CD4-positive, alpha-beta T cell (primary cell): Measurements from ENCODE around the gene CCDC152. TPM values are rescaled to one million over a fixed set of nuclear protein-coding genes. Genes with fewer than 3 reads are reported as not detected.

Experiments used
- ATAC-seq: fragments of 200-7000 bp; cut with Tn5 transposase; one replicate; pipeline ENCODE4 v1.10.0; 2022; ENCODE audit warnings: mild to moderate bottlenecking; ENCODE audit not compliant: poor library complexity
- CTCF ChIA-PET: fragments of 350-600 bp; sonication (Branson Sonifier 250); formaldehyde crosslinking; loops from one replicate; lab custom pipeline; 2021; ENCODE audit warnings: antibody characterized with exemption, inconsistent platforms; lab: Charles Lee
- POLR2A ChIA-PET: fragments of 350-600 bp; sonication (Branson Sonifier 250); formaldehyde crosslinking; loops from one replicate; lab custom pipeline; 2021; ENCODE audit warnings: antibody characterized with exemption, inconsistent platforms; lab: Charles Lee
- DNase-seq, 14 experiments: peaks; one replicate each; pipeline ENCODE4 v3.0.0-alpha.2; 2013 to 2020; ENCODE audit warnings: mixed read lengths in 2 of 14
- H3K27ac ChIP-seq, 2 donors: one replicate each; pipeline versions ENCODE4 v1.5.1 to v1.7.0; 2013; ENCODE audit warnings: low read length in 2 of 2, low read depth in 1 of 2, mild to moderate bottlenecking in 1 of 2
- H3K27me3 ChIP-seq, 2 experiments: 1 replicate in 1 of 2; 2 replicates in 1 of 2; pipeline versions ENCODE4 v1.6.1 to v1.7.0; 2013; ENCODE audit warnings: low read length in 2 of 2, control low read depth in 1 of 2, mild to moderate bottlenecking in 1 of 2, moderate library complexity in 1 of 2; ENCODE audit not compliant: insufficient read depth in 2 of 2, control insufficient read depth in 1 of 2
- H3K36me3 ChIP-seq: one replicate; pipeline ENCODE4 v1.6.1; 2013; ENCODE audit warnings: low read length, control low read depth; ENCODE audit not compliant: insufficient read depth
- H3K4me1 ChIP-seq: one replicate; pipeline ENCODE4 v1.6.1; 2013; ENCODE audit warnings: low read length, control low read depth; ENCODE audit not compliant: insufficient read depth
- H3K4me3 ChIP-seq: one replicate; pipeline ENCODE4 v1.5.1; 2013; ENCODE audit warnings: mild to moderate bottlenecking, low read length, moderate library complexity
- H3K9me3 ChIP-seq, 2 experiments: 1 replicate in 1 of 2; 2 replicates in 1 of 2; pipeline versions ENCODE4 v1.6.1 to v1.7.0; 2013; ENCODE audit warnings: low read length in 2 of 2, mild to moderate bottlenecking in 2 of 2, control low read depth in 1 of 2, moderate library complexity in 1 of 2; ENCODE audit not compliant: control insufficient read depth in 1 of 2, insufficient read depth in 1 of 2
- H3K27ac Mint-ChIP-seq: one replicate; pipeline ENCODE4 v1.8.0; 2020; ENCODE audit warnings: mixed read lengths
- H3K27me3 Mint-ChIP-seq: one replicate; pipeline ENCODE4 v1.8.0; 2021; ENCODE audit warnings: mixed read lengths
- H3K36me3 Mint-ChIP-seq: one replicate; pipeline ENCODE4 v1.8.0; 2021; ENCODE audit warnings: low read depth, mixed read lengths
- H3K4me1 Mint-ChIP-seq: one replicate; pipeline ENCODE4 v1.8.0; 2021; ENCODE audit warnings: low read depth, mixed read lengths
- H3K4me3 Mint-ChIP-seq: one replicate; pipeline ENCODE4 v1.8.0; 2020; ENCODE audit warnings: mild to moderate bottlenecking, mixed read lengths
- H3K9me3 Mint-ChIP-seq: one replicate; pipeline ENCODE4 v1.8.0; 2020; ENCODE audit warnings: mixed read lengths
- CTCF ChIP-seq: fragments of 200-600 bp; IDR thresholded peaks from one replicate; pipeline ENCODE4 v1.8.0; 2022; ENCODE audit warnings: antibody characterized with exemption, mild to moderate bottlenecking
- intact Hi-C, 2 experiments: fragments of 100-400 bp; cut with DNase I in 1 of 2; cut with micrococcal nuclease in 1 of 2; formaldehyde crosslinking; loops; one replicate each; pipeline versions ENCODE4 v1.15.1 to v1.9.0; 2023 to 2025; cut with DNase I, micrococcal nuclease
- total RNA-seq, 174 experiments: library from RNA in 2 of 174; stranded (reverse) in 2 of 174; gene quantifications; one replicate each; pipeline ENCODE4 v1.2.3 and lab custom pipeline; 2021 to 2026

Gene CCDC152
- total RNA-seq, 2 experiments from 2014 or later: 1.2 to 1.6 TPM

- Mint-ChIP-seq H3K9me3 (no peaks in the 10 kb centered on the region), H3K27ac (no peak overlapping the region), H3K36me3 (peaks cover 10% of the 10 kb centered on the region), H3K4me3 (no peak overlapping the region), H3K4me1 (peaks cover 22% of the 10 kb centered on the region), H3K27me3 (peaks cover 5% of the 10 kb centered on the region)
- no peak for TF ChIP-seq CTCF
- no peak for ATAC-seq
- H3K27me3 ChIP-seq: no peaks in the 10 kb centered on the region
- no peaks in the 10 kb centered on the region for H3K9me3 ChIP-seq
- no peak for DNase-seq
- no peak overlapping the region for H3K4me3 ChIP-seq
- H3K36me3 ChIP-seq: no peaks in the 10 kb centered on the region
- intact Hi-C loops: no loop called here
- no peak overlapping the region for H3K27ac ChIP-seq
- CTCF ChIA-PET: no interaction called here
- POLR2A ChIA-PET: interaction anchor here (0.6 kb wide), 1 partner anchor 33 kb away, joined by 3 read pairs; no protein-coding TSS in a partner anchor
- peaks cover 3% of the 10 kb centered on the region for H3K4me1 ChIP-seq
Observed at GRCh38 chr5:42753099-42753498, 3.5 kb upstream of the CCDC152 start.

GRCh38 chr5:42759456-42759855 is 2.8 kb downstream of the CCDC152 start:
- no peak overlapping the region for H3K4me3 ChIP-seq
- no peaks in the 10 kb centered on the region for H3K9me3 ChIP-seq
- H3K27ac ChIP-seq: no peak overlapping the region
- DNase-seq (no peak), ATAC-seq (no peak)
- TF ChIP-seq CTCF: no peak
- Mint-ChIP-seq H3K36me3 (peaks cover 30% of the 10 kb centered on the region), H3K4me1 (peaks cover 15% of the 10 kb centered on the region), H3K9me3 (no peaks in the 10 kb centered on the region), H3K27ac (no peak overlapping the region), H3K4me3 (no peak overlapping the region), H3K27me3 (peaks cover 24% of the 10 kb centered on the region)
- no peaks in the 10 kb centered on the region for H3K27me3 ChIP-seq
- POLR2A ChIA-PET: no interaction called here
- intact Hi-C loops: no loop called here
- peaks cover 3% of the 10 kb centered on the region for H3K36me3 ChIP-seq
- H3K4me1 ChIP-seq: peaks cover 3% of the 10 kb centered on the region
- CTCF ChIA-PET: no interaction called here

- ChIA-PET CTCF (no interaction called here), POLR2A (interaction anchor here (0.6 kb wide), 1 partner anchor 11 kb away, joined by 3 read pairs; no protein-coding TSS in a partner anchor)
- H3K27me3 Mint-ChIP-seq: peaks cover 24% of the 10 kb centered on the region
- Histone ChIP-seq H3K4me3 (no peak overlapping the region), H3K27ac (no peak overlapping the region), H3K27me3 (no peaks in the 10 kb centered on the region), H3K4me1 (peaks cover 3% of the 10 kb centered on the region), H3K9me3 (no peaks in the 10 kb centered on the region), H3K36me3 (peaks cover 3% of the 10 kb centered on the region)
- H3K9me3 Mint-ChIP-seq: no peaks in the 10 kb centered on the region
- no peak for TF ChIP-seq CTCF
- peaks cover 15% of the 10 kb centered on the region for H3K4me1 Mint-ChIP-seq
- H3K4me3 Mint-ChIP-seq: no peak overlapping the region
- no peak overlapping the region for H3K27ac Mint-ChIP-seq
- DNase-seq (no peak), ATAC-seq (no peak)
- H3K36me3 Mint-ChIP-seq: peaks cover 33% of the 10 kb centered on the region
- intact Hi-C loops: loop anchor here (10.0 kb wide), 3 partner anchors 176 to 756 kb away; no protein-coding TSS in a partner anchor
Observed at GRCh38 chr5:42760426-42760825, 3.8 kb downstream of the CCDC152 start.
